GM12872 (cell line): Measurements from ENCODE around the gene TRPV6.

ENCODE experiments used
- CTCF ChIP-seq: IDR thresholded peaks from 3 replicates; pipeline ENCODE4 v1.5.1; 2011; ENCODE audit warnings: low read depth, mild to moderate bottlenecking, low read length, moderate library complexity; ENCODE audit not compliant: insufficient read depth

TRPV6 gene

GRCh38 chr7:142866361-142867096, 19.0 kb downstream of the TRPV6 start:
- peak; percentile 49 for TF ChIP-seq CTCF

GRCh38 chr7:142865766-142866165, 19.8 kb downstream of the TRPV6 start:
- no peak for TF ChIP-seq CTCF

- TF ChIP-seq CTCF = no peak
Observed at GRCh38 chr7:142864980-142865747, 20.4 kb downstream of the TRPV6 start.

- TF ChIP-seq CTCF = no peak
Observed at GRCh38 chr7:142863891-142864685, 21.5 kb downstream of the TRPV6 start.

- no peak for TF ChIP-seq CTCF
Observed at GRCh38 chr7:142862786-142863400, 22.7 kb downstream of the TRPV6 start.

- no peak for TF ChIP-seq CTCF
Observed at GRCh38 chr7:142862351-142862750, 23.2 kb downstream of the TRPV6 start.

GRCh38 chr7:142860968-142861367, 24.6 kb downstream of the TRPV6 start:
- no peak for TF ChIP-seq CTCF
